ENCODE measurements around the gene ECE1. TPM values are rescaled to one million over a fixed set of nuclear protein-coding genes. Genes with fewer than 3 reads are reported as not detected.
"Not testable (repeated sequence)": the region's sequence is repeated elsewhere in the genome, so short reads cannot be mapped to it uniquely, and the experiment has no call there.

Gene ECE1
- total and polyA plus RNA-seq, 10 donors = 17.2 to 142 (median 105) TPM

DNA sequence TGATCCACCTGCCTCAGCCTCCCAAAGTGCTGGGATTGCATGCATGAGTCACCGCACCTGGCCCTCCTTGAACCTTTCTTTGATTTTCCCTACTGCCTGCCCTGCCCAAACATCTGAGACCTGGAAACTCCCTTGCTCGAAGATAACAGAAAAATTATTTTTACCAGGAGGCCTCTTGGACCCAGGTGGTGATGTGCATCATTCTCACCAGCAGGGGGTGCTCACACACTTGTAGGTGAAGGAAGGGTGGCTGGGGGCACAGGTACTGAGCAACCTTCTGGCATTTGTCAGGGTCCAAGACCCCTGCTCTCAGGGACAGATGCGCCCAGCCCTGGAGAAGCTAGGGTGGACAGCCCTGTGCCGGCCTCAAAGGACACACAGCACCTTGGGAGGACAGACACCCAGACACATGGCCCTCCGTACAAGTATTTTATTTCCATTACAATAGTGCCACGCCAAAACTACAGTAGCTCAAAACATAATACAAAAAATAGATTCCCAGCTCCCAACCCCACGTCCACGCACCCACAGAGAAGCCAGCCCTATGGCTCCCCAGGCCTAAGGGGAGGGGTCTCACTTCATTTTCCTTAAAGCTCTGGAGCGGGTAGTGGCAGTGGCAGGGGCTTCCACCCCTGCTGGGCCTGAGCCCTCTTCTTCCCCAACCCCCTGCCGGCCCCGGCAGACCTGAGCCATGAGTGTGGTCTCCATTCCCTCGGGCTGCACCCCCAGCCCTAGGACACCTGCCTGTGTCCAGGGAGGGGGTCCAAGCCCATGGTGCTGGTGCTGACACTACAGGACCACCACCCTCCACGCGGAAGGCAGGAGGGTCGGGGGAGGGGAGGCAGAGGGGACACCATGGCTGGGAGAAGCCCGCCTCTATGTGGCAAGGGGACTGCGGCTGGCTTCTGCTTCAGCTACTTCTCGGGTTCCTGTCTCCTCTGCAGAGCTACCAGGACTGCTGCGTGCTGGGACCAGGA, 73.1 kb downstream of the ECE1 start:
- Histone ChIP-seq H3K4me3 (no peak overlapping the region), H3K27me3 (replicated peaks in 1 of 7) (no peaks in the 10 kb centered on the region), H3K9me3 (no peaks in the 10 kb centered on the region), H3K27ac (no peak overlapping the region), H3K4me1 (no peaks in the 10 kb centered on the region), H3K36me3 (peaks cover 0 to 50% (median 49%) of the 10 kb centered on the region in 6 donors)
- DNase-seq = peak; percentile 82
- TF ChIP-seq POLR2A (IDR thresholded peaks at IDR 0.05) (no peak), POLR2AphosphoS5 (IDR thresholded peaks at IDR 0.05) (peak in 2 of 3 donors; percentile 23 to 66)
- TF ChIP-seq, protein P1, sequence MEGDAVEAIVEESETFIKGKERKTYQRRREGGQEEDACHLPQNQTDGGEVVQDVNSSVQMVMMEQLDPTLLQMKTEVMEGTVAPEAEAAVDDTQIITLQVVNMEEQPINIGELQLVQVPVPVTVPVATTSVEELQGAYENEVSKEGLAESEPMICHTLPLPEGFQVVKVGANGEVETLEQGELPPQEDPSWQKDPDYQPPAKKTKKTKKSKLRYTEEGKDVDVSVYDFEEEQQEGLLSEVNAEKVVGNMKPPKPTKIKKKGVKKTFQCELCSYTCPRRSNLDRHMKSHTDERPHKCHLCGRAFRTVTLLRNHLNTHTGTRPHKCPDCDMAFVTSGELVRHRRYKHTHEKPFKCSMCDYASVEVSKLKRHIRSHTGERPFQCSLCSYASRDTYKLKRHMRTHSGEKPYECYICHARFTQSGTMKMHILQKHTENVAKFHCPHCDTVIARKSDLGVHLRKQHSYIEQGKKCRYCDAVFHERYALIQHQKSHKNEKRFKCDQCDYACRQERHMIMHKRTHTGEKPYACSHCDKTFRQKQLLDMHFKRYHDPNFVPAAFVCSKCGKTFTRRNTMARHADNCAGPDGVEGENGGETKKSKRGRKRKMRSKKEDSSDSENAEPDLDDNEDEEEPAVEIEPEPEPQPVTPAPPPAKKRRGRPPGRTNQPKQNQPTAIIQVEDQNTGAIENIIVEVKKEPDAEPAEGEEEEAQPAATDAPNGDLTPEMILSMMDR (IDR thresholded peaks at IDR 0.05 in 8 of 11, conservative IDR thresholded peaks at IDR 0.05 in 3 of 11) = peak; percentile 34 to 83 (median 74)
- WGBS, 5 donors = 82 to 86% (median 85%) methylated on average over 14 to 19 of the region's 19 CpGs
- intact Hi-C loops (cut with DNase I; ENCODE audit: low total_unique reads) = no loop called here

DNA sequence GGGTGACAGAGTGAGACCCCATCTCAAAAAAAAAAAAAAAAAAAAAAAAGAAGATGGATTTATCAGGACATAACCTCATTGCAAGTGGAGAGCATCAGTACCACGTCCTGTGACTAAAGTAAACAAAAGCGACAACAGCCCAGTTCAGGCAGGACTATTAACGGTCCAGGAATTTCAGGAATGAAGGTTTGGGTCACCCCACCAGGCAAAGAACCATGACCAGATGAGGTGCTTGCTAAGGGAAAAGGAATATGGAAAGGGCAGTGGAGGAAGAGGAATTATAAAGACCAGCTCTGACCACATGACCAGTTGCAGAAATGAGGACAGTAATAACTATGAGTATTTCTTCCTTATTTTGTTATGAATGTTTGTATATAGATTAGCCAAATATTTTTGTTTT, 78.1 kb downstream of the ECE1 start:
- intact Hi-C loops (cut with DNase I; ENCODE audit: low total_unique reads) = no loop called here
- Histone ChIP-seq H3K9me3 (no peaks in the 10 kb centered on the region), H3K4me3 (no peak overlapping the region), H3K36me3 (peaks cover 0 to under 1% (median 0%) of the 10 kb centered on the region in 6 donors), H3K4me1 (no peaks in the 10 kb centered on the region), H3K27me3 (replicated peaks in 1 of 7) (no peaks in the 10 kb centered on the region), H3K27ac (no peak overlapping the region)
- TF ChIP-seq, protein P1 (IDR thresholded peaks at IDR 0.05 in 8 of 11, conservative IDR thresholded peaks at IDR 0.05 in 3 of 11) = no peak
- TF ChIP-seq POLR2AphosphoS5 (IDR thresholded peaks at IDR 0.05) = no peak
- no peak for TF ChIP-seq POLR2A (IDR thresholded peaks at IDR 0.05)
- 66 to 87% (median 80%) methylated on average over 3 of the region's 3 CpGs for WGBS, 5 donors
- no peak for DNase-seq

DNA sequence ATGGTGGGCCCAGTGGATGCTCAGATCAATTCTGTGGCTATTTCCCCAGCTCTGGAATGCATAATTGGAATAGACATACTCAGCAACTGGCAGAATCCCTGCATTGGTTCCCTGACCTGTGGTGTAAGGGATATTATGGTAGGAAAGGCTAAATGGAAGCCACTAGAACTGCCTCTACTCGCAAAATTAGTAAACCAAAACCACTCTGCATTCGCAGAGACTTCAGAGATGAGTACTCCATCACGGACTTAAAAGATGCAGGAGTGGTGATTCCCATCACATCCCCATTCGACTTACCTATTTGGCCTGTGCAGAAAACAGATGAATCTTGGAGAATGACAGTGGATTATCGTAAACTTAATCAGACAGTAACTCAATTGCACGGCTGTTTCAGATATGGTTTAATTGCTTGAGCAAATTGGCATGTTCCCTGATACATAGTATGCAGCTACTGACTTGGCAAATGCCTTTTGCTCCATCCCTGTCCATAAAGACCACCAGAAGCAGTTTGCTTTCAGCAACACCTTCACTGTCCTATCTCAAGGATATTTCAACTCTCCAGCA, 82.0 kb downstream of the ECE1 start:
- DNase-seq; H3K9me3 ChIP-seq; H3K4me3 ChIP-seq; H3K27ac ChIP-seq; H3K27me3 ChIP-seq (replicated peaks in 1 of 7); H3K4me1 ChIP-seq; intact Hi-C loops (cut with DNase I; ENCODE audit: low total_unique reads); H3K36me3 ChIP-seq: not testable (repeated sequence)
- WGBS, 5 donors = 78 to 85% (median 84%) methylated on average over 6 of the region's 6 CpGs

DNA sequence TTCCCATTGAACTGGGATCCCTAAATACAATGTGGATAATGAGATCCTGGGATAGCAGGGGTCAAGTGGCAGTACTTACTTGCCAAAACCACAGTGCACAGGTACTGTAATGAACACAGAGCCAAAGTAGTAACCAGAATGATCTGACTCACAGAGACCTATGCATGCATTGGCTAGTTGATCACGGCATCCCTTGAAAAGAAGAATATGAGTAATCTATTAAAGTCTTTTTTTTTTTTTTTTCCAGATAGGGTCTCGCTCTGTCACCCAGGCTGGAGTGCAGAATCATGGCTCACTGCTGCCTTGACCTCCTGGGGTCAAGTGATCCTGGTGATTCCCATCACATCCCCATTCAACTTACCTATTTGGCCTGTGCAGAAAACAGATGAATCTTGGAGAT, 84.1 kb downstream of the ECE1 start:
- WGBS, 5 donors = 58 to 85% (median 80%) methylated on average over 2 of the region's 2 CpGs
- intact Hi-C loops (cut with DNase I; ENCODE audit: low total_unique reads) = no loop called here
- TF ChIP-seq POLR2AphosphoS5 (IDR thresholded peaks at IDR 0.05) (no peak), POLR2A (IDR thresholded peaks at IDR 0.05) (no peak)
- TF ChIP-seq, protein P1 (IDR thresholded peaks at IDR 0.05 in 8 of 11, conservative IDR thresholded peaks at IDR 0.05 in 3 of 11) = no peak
- DNase-seq = no peak
- Histone ChIP-seq H3K27me3 (replicated peaks in 1 of 7) (no peaks in the 10 kb centered on the region), H3K4me1 (no peaks in the 10 kb centered on the region), H3K4me3 (no peak overlapping the region), H3K9me3 (no peaks in the 10 kb centered on the region), H3K36me3 (no peaks in the 10 kb centered on the region), H3K27ac (no peak overlapping the region)

Data from spleen (tissue), 11 donors.